ENCODE measurements around the gene MRPL17. TPM values are rescaled to one million over a fixed set of nuclear protein-coding genes. Genes with fewer than 3 reads are reported as not detected.

Gene MRPL17
- 37.0 and 63.2 TPM in 2 replicates for total RNA-seq

DNA sequence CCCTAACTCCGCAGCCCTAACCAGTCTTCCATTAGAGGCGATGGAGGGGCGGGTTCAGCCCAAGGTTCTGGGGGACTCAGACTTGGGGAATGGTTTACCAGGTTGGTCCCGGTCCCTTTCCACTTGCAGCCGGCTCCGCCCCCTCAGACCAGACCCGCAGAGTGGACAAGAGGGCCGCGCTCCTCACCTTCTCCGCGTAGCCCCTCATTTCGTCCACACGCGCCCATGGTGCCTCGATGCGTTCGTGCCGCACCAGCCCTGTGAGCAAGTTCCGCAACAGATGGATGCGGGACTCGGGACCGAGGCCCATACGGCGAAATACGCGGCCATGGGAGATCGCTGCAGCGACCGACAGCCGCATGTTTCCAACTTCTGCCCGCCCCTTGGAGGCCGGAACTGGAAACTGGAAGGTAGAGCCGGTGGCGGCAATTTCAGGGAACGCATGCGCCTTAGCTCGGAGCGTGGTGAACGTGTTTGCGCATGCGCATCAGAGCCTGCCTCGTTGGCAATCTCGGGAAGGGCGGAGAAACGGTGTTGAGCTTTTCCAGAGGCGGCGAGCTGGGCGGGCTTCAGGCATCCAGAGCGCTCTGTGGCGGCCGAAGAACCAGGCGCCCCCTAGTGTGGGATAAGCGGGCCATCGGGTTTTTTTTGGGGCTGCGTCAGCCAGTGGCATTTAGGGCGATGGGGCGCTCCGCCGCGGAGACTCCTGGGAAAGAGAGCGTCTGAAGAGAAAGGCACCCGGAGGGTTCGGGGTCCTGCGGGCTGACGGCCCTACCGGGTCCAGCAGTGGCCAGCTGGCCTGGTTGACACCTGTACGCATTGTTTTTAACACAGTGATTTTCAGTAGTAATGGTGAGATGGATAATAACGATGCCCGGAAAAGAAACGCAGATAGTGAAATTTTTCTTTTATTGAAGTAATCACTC is at the start of gene MRPL17:
MRPL17 (minus strand) TSS at position 405 of the 926 bp plus-strand sequence; CDS start at position 361, 44 bp downstream.

DNA sequence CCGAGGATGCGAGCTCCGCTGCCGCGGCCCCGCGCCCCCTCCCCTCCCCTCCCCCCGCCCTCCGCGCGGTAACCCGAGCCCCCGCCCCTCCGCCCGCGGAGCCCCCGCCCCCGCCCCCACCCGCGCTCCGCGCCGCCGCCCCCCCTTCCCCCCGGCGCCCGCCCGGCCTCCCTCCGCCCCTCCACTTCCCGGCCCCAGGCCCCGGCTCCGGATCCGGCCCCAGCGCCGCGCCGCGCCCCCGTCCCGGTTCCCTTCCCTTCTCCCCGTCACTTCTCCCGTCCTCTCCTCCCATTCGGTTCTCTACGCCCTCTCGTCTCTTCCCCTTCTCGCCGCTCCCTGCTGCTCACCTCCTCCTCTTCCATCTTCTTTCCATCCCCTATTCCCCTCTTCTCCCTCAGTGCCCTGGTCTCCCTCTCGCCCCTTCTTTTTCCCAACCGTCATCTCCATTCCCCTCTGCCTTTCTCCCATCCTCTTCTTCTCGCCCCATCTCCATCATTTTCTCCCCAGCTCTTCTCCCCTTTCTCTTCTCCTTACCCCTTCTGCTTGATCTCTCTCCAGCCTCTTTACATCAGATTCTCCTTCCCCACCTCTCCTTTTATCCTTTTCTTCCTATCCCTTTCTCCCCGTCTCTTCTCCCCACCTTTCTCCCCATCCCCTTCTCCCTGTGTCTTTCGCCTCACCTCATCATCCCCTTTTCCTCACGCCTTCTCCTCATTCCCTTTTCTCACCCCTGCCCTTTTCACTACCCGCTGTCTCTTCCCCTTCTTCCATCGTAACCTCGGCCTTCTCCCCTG is 27.2 kb downstream of the MRPL17 start, which contains the start of gene DCHS1:
DCHS1 (minus strand) TSS at position 20 of the 794 bp plus-strand sequence. CDS start 14,196 bp downstream, outside the sequence.

Other genes starting within 250 kb of the MRPL17 start
- gene HPX, start 242.4 kb downstream of the MRPL17 start, total RNA-seq: 0.30 and 0.74 TPM in 2 replicates
- 19.0 and 28.4 TPM in 2 replicates for gene TRIM3, start 209.4 kb downstream of the MRPL17 start, total RNA-seq
- 59.4 and 73.3 TPM in 2 replicates for gene ARFIP2, start 202.0 kb downstream of the MRPL17 start, total RNA-seq
- 38.5 and 46.0 TPM in 2 replicates for gene TIMM10B, start 201.8 kb downstream of the MRPL17 start, total RNA-seq
- 4.5 and 12.9 TPM in 2 replicates for gene DNHD1, start 186.1 kb downstream of the MRPL17 start, total RNA-seq
- gene RRP8, start 79.7 kb downstream of the MRPL17 start, total RNA-seq: 11.9 and 16.4 TPM in 2 replicates
- 176 and 244 TPM in 2 replicates for gene ILK, start 79.6 kb downstream of the MRPL17 start, total RNA-seq
- 46.1 and 51.1 TPM in 2 replicates for gene TAF10, start 71.1 kb downstream of the MRPL17 start, total RNA-seq
- 124 and 159 TPM in 2 replicates for gene TPP1, start 63.9 kb downstream of the MRPL17 start, total RNA-seq
- 4.4 and 10.4 TPM in 2 replicates for gene DCHS1, start 27.5 kb downstream of the MRPL17 start, total RNA-seq
- gene OR2AG2, start 88.6 kb upstream of the MRPL17 start, total RNA-seq: 0.28 TPM in 1 of 2 replicates, not detected in the other
- gene OR2AG1, start 99.7 kb upstream of the MRPL17 start, total RNA-seq: not detected in 2 replicates
- 0.30 and 1.2 TPM in 2 replicates for gene OR6A2, start 116.3 kb upstream of the MRPL17 start, total RNA-seq
- not detected in 2 replicates for gene OR10A5, start 162.3 kb upstream of the MRPL17 start, total RNA-seq
- not detected in 2 replicates for gene OR10A2, start 179.7 kb upstream of the MRPL17 start, total RNA-seq
- not detected in 2 replicates for gene OR10A4, start 193.3 kb upstream of the MRPL17 start, total RNA-seq
- gene OR2D2, start 209.2 kb upstream of the MRPL17 start, total RNA-seq: 0.78 TPM in 1 of 2 replicates, not detected in the other
- gene OR2D3, start 237.7 kb upstream of the MRPL17 start, total RNA-seq: not detected in 2 replicates
- gene ZNF215, start 243.1 kb upstream of the MRPL17 start, total RNA-seq: 3.3 and 6.1 TPM in 2 replicates

Data from smooth muscle cell of the umbilical artery (primary cell).